HCT116 (cell line): Measurements from ENCODE around the gene PTPRR.

Experiments
- ATF3 ChIP-seq: IDR thresholded peaks from 2 replicates; pipeline ENCODE4 v1.6.1; 2012
- CEBPB ChIP-seq: IDR thresholded peaks from 2 replicates; pipeline ENCODE4 v1.6.1; 2012; ENCODE audit warnings: low read depth
- CTCF ChIP-seq, 3 experiments: fragments of 200-600 bp in 1 of 3; sonication (generic) in 1 of 3; IDR thresholded peaks in 2 of 3; conservative IDR thresholded peaks in 1 of 3; 2 replicates each; pipeline ENCODE4 v1.5.1; 2012 to 2017; ENCODE audit warnings: low read depth in 2 of 3, low read length in 2 of 3, antibody characterized with exemption in 1 of 3, borderline replicate concordance in 1 of 3, control low read depth in 1 of 3, mild to moderate bottlenecking in 1 of 3, mixed read lengths in 1 of 3, mixed run types in 1 of 3, moderate library complexity in 1 of 3; ENCODE audit not compliant: insufficient read depth in 1 of 3
- EZH2 ChIP-seq: fragments of 200-600 bp; sonication (generic); IDR thresholded peaks from 2 replicates; pipeline ENCODE4 v1.6.1; 2017; ENCODE audit warnings: antibody characterized with exemption, mixed run types
- EZH2phosphoT487 ChIP-seq: fragments of 200-600 bp; IDR thresholded peaks from 2 replicates; pipeline ENCODE4 v1.6.1; 2018; ENCODE audit warnings: antibody characterized with exemption, borderline replicate concordance
- MAX ChIP-seq: IDR thresholded peaks from 2 replicates; pipeline ENCODE4 v1.6.1; 2012
- POLR2A ChIP-seq: IDR thresholded peaks from 2 replicates; pipeline ENCODE4 v1.7.0; 2011; ENCODE audit warnings: borderline replicate concordance; ENCODE audit not compliant: insufficient read depth, insufficient read length; ENCODE audit errors: extremely low read depth
- POLR2AphosphoS5 ChIP-seq: IDR thresholded peaks from 2 replicates; pipeline ENCODE4 v1.6.1; 2011; ENCODE audit warnings: mild to moderate bottlenecking, low read depth, low read length, moderate library complexity
- RAD21 ChIP-seq: IDR thresholded peaks from 2 replicates; pipeline ENCODE4 v1.6.1; 2012; ENCODE audit warnings: low read depth, mild to moderate bottlenecking
- REST ChIP-seq: IDR thresholded peaks from 2 replicates; pipeline ENCODE4 v1.6.1; 2012; ENCODE audit warnings: low read depth
- SP1 ChIP-seq: IDR thresholded peaks from 2 replicates; pipeline ENCODE4 v1.6.1; 2012; ENCODE audit warnings: low read depth
- TCF7L2 ChIP-seq: IDR thresholded peaks from 2 replicates; pipeline ENCODE4 v1.7.0; 2011; ENCODE audit warnings: borderline replicate concordance, inconsistent platforms; ENCODE audit not compliant: insufficient read depth, insufficient read length; ENCODE audit errors: extremely low read depth
- YY1 ChIP-seq: IDR thresholded peaks from 2 replicates; pipeline ENCODE4 v1.6.1; 2011; ENCODE audit warnings: low read length, low read depth, moderate library complexity, mild to moderate bottlenecking; ENCODE audit not compliant: insufficient replicate concordance; ENCODE audit errors: extremely low read depth
- ZNF274 ChIP-seq: fragments of 200-500 bp; sonication (Bioruptor generic); IDR thresholded peaks from 2 replicates; pipeline ENCODE4 v1.6.1; 2014; ENCODE audit warnings: mild to moderate bottlenecking, low read depth, low read length, inconsistent platforms

GRCh38 chr12:70806827-70807226, 113.7 kb downstream of the PTPRR start:
- TF ChIP-seq POLR2AphosphoS5 (no peak), ATF3 (no peak), POLR2A (no peak), CTCF (IDR thresholded peaks at IDR 0.05 in 2 of 3, conservative IDR thresholded peaks at IDR 0.05 in 1 of 3; ENCODE audit: borderline replicate concordance in 1 of 3, insufficient read depth in 1 of 3, low read depth in 2 of 3, low read length in 2 of 3) (no peak), REST (no peak), CEBPB (no peak), YY1 (no peak), SP1 (no peak), ZNF274 (no peak), EZH2 (no peak), TCF7L2 (no peak), EZH2phosphoT487 (no peak), MAX (no peak), RAD21 (no peak)
